GM23248 (cell line): ENCODE results near the gene TEX19. TPM values are rescaled to one million over a fixed set of nuclear protein-coding genes. Genes with fewer than 3 reads are reported as not detected.

Experiments
- DNase-seq: peaks from one replicate; pipeline ENCODE4 v3.0.0-alpha.2; 2015
- H2AFZ ChIP-seq: fragments of 200-600 bp; sonication (generic); 2 replicates; pipeline ENCODE4 v1.6.1; 2016; ENCODE audit warnings: antibody characterized with exemption
- H3F3A ChIP-seq: fragments of 200-600 bp; sonication (generic); 2 replicates; pipeline ENCODE4 v1.6.1; 2016; ENCODE audit warnings: mild to moderate bottlenecking, antibody characterized with exemption, mixed run types; ENCODE audit not compliant: insufficient read depth
- H3K27ac ChIP-seq: fragments of 200-600 bp; sonication (generic); 2 replicates; pipeline ENCODE4 v1.5.1; 2016; ENCODE audit warnings: mild to moderate bottlenecking
- H3K27me3 ChIP-seq: fragments of 200-600 bp; sonication (generic); replicated peaks from 2 replicates; pipeline ENCODE4 v1.6.1; 2016; ENCODE audit warnings: mild to moderate bottlenecking; ENCODE audit not compliant: insufficient read depth
- H3K36me3 ChIP-seq: fragments of 200-600 bp; sonication (generic); 2 replicates; pipeline ENCODE4 v1.6.1; 2016; ENCODE audit warnings: low read depth, mild to moderate bottlenecking
- H3K4me1 ChIP-seq: fragments of 200-600 bp; sonication (generic); 2 replicates; pipeline ENCODE4 v1.6.1; 2016; ENCODE audit warnings: mild to moderate bottlenecking; ENCODE audit not compliant: insufficient read depth
- H3K4me2 ChIP-seq: fragments of 200-600 bp; sonication (generic); one replicate; pipeline ENCODE4 v1.6.1; 2016; ENCODE audit warnings: mild to moderate bottlenecking; ENCODE audit not compliant: unreplicated experiment
- H3K4me3 ChIP-seq: fragments of 200-600 bp; sonication (generic); 2 replicates; pipeline ENCODE4 v1.5.1; 2016; ENCODE audit warnings: mild to moderate bottlenecking
- H3K79me2 ChIP-seq: fragments of 200-600 bp; sonication (generic); 2 replicates; pipeline ENCODE4 v1.6.1; 2016; ENCODE audit warnings: mild to moderate bottlenecking; ENCODE audit not compliant: insufficient read depth
- H3K9ac ChIP-seq: fragments of 200-600 bp; sonication (generic); 2 replicates; pipeline ENCODE4 v1.6.1; 2016; ENCODE audit warnings: mild to moderate bottlenecking
- H3K9me2 ChIP-seq: fragments of 200-600 bp; sonication (generic); 2 replicates; pipeline ENCODE4 v1.6.1; 2016; ENCODE audit warnings: mixed run types, mild to moderate bottlenecking, moderate library complexity; ENCODE audit not compliant: insufficient read depth
- H3K9me3 ChIP-seq: fragments of 200-600 bp; sonication (generic); one replicate; pipeline ENCODE4 v1.6.1; 2017; ENCODE audit warnings: low read depth
- H4K20me1 ChIP-seq: fragments of 200-600 bp; sonication (generic); 2 replicates; pipeline ENCODE4 v1.6.0; 2016; ENCODE audit not compliant: insufficient read depth
- EZH2 ChIP-seq: fragments of 200-600 bp; sonication (generic); IDR thresholded peaks from 2 replicates; pipeline ENCODE4 v1.6.1; 2018; ENCODE audit warnings: antibody characterized with exemption, mild to moderate bottlenecking; ENCODE audit not compliant: insufficient read depth, poor library complexity, severe bottlenecking
- EZH2phosphoT487 ChIP-seq: fragments of 200-600 bp; sonication (generic); IDR thresholded peaks from 2 replicates; pipeline ENCODE4 v1.6.1; 2018; ENCODE audit warnings: antibody characterized with exemption, moderate library complexity, mild to moderate bottlenecking, low read depth; ENCODE audit not compliant: insufficient read depth
- WGBS, 2 experiments: methylation state at CpG; one replicate each; pipeline ENCODE4 v1.1.6; 2015 to 2017; ENCODE audit warnings: low lambda C conversion rate in 2 of 2, low coverage in 1 of 2; ENCODE audit errors: missing lambda C conversion rate in 2 of 2; 5-methylcytosine and 5-hydroxymethylcytosine counted together
- in situ Hi-C: fragments of 300-500 bp; cut with MboI; formaldehyde crosslinking; loops from 2 replicates; pipeline ENCODE4 v1.15.0; 2020
- polyA plus RNA-seq: library from polyadenylated mRNA; unstranded; fragments of >200 nt; fragmentation: Nextera tagmentation; extraction: Ambion mirVana; gene quantifications from 2 replicates; pipeline ENCODE4 v1.2.1, GENCODE V29; 2016
- total RNA-seq: library from RNA; depleted of rRNA; stranded (reverse); fragments of >200 nt; shearing (Covaris generic); gene quantifications from 2 replicates; pipeline ENCODE4 v1.2.3, GENCODE V29; 2014

Gene TEX19
- total and polyA plus RNA-seq, 2 experiments from 2014 or later = not detected

- peaks cover 26% of the 10 kb centered on the region for H3K27me3 ChIP-seq
- H2AFZ ChIP-seq = no peak overlapping the region
- no peak overlapping the region for H3K27ac ChIP-seq
These were observed 10.2 kb downstream of the TEX19 start for GRCh38 chr17:82369211-82369610.

DNA sequence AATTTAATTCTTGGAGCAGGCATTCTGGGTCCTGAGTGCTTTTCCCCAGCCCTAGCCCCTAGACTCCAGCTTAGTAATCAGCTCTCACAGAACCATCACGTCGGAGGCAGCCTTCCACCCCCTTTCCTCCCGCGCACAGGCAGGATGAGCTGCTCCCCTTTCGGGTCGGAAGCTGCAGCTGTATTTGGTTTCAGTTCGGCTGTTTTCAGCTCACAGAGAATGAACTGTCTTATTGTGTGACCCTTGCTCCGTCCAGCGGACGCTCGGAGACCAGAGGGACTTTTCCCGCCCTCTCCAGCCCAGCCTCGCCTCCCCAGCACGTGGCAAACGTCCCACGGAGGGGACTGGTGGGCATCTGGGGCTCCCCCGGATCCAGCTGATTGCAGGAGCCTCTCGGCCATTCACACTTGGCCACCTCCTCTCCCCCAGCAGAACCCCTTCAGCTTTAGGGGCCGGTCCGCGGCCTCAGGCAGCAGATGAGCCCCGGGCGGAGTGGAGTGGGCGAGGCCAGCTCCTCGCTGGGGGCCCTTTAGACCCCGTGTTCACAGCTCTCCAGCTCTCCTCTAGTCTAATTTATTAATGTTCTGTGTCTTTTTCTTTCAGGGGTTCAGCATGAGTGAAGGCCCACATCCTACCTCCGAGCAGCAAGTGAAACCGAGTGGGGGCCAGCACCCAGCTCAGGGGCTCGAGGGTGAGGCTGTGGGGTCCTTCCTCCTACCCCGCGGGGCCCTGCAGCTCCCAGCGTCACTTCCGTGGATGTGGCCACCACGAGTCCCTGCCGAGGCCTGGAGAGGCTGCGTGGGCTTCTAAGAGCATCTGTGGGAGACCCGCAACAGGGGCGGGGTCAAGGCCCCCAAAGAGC is 11.7 kb downstream of the TEX19 start:
- Histone ChIP-seq H3K27ac (no peak overlapping the region), H3K9ac (0 out of 2 replicates have a peak overlapping the region, but pooled peaks have one; percentile 11), H3K36me3 (no peaks in the 10 kb centered on the region), H3K9me3 (no peaks in the 10 kb centered on the region), H4K20me1 (no peaks in the 10 kb centered on the region), H2AFZ (peak overlapping the region; percentile 62), H3K9me2 (no peaks in the 10 kb centered on the region), H3F3A (no peaks in the 10 kb centered on the region), H3K4me3 (peak overlapping the region; percentile 62), H3K79me2 (no peaks in the 10 kb centered on the region), H3K4me1 (no peaks in the 10 kb centered on the region), H3K4me2 (peak overlapping the region; percentile 69), H3K27me3 (peaks cover 26% of the 10 kb centered on the region)
- in situ Hi-C loops = no loop called here
- WGBS, 2 experiments = 13 to 16% methylated on average over 32 to 38 of the region's 38 CpGs
- TF ChIP-seq EZH2 (peak; percentile 61), EZH2phosphoT487 (0 out of 2 replicates have a peak, but pooled peaks have one; percentile 41)
- DNase-seq = peak; percentile 46

More at GRCh38 chr17:82369211-82369610, 10.2 kb downstream of the TEX19 start:
- Histone ChIP-seq H3K9me2 (no peaks in the 10 kb centered on the region), H3K4me2 (no peak overlapping the region), H3K79me2 (no peaks in the 10 kb centered on the region), H3K9me3 (no peaks in the 10 kb centered on the region), H3K9ac (no peak overlapping the region), H3F3A (no peaks in the 10 kb centered on the region), H4K20me1 (no peaks in the 10 kb centered on the region), H3K4me1 (no peaks in the 10 kb centered on the region), H3K4me3 (no peak overlapping the region), H3K36me3 (no peaks in the 10 kb centered on the region)
- WGBS, 2 experiments = 92 to 94% methylated on average over 7 of the region's 7 CpGs
- DNase-seq = no peak
- in situ Hi-C loops = no loop called here
- TF ChIP-seq EZH2 (no peak), EZH2phosphoT487 (no peak)

GRCh38 chr17:82371333-82372248 is 12.5 kb downstream of the TEX19 start, which contains the start of gene UTS2R:
UTS2R (plus strand) TSS chr17:82371765; CDS start chr17:82374325, 2,560 bp downstream.
- 4 to 7% methylated on average over 46 to 72 of the region's 109 CpGs for WGBS, 2 experiments
- Histone ChIP-seq H2AFZ (peak within 1 kb of the TSS; percentile 62), H3K9me2 (no peaks in the 10 kb centered on the region), H3K9me3 (no peaks in the 10 kb centered on the region), H3K4me1 (no peaks in the 10 kb centered on the region), H3K27ac (no peak within 1 kb of the TSS), H4K20me1 (no peaks in the 10 kb centered on the region), H3K27me3 (peaks cover 26% of the 10 kb centered on the region), H3F3A (no peaks in the 10 kb centered on the region), H3K9ac (0 out of 2 replicates have a peak within 1 kb of the TSS, but pooled peaks have one; percentile 11), H3K4me2 (peak within 1 kb of the TSS; percentile 69), H3K36me3 (no peaks in the 10 kb centered on the region), H3K79me2 (no peaks in the 10 kb centered on the region), H3K4me3 (peak within 1 kb of the TSS; percentile 62)
- no peak for TF ChIP-seq EZH2
- 0 out of 2 replicates have a peak, but pooled peaks have one; percentile 26 for TF ChIP-seq EZH2phosphoT487
- in situ Hi-C loops = no loop called here
- DNase-seq = no peak
